ENCODE data around the gene SLC4A5.

Gene SLC4A5

DNA sequence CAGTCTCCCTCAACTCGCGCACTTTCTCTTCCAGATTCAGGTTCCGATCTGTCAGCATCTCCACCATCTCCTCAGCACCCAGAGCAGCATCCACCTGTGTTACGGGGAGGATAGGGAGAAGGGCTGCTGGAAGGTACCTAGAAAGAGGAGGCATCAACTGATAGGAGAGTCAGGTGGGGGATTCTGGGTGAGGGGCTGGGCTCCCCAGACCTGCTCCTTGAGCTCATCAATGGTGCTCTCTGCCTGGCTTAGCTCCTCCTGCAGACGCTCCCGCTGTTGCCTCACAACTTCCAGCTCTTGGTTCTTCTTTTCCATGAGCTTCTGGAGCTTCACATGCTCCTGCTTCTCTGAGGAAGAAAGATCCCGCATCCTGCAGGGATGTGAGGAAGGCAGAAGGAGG is 26.8 kb upstream of the SLC4A5 start:
- H3K4me3 ChIP-seq (ENCODE audit: control insufficient read depth, low read depth, low read length) = no peak overlapping the region
- no peak for DNase-seq (ENCODE audit: low read depth)
- TF ChIP-seq, protein P1, sequence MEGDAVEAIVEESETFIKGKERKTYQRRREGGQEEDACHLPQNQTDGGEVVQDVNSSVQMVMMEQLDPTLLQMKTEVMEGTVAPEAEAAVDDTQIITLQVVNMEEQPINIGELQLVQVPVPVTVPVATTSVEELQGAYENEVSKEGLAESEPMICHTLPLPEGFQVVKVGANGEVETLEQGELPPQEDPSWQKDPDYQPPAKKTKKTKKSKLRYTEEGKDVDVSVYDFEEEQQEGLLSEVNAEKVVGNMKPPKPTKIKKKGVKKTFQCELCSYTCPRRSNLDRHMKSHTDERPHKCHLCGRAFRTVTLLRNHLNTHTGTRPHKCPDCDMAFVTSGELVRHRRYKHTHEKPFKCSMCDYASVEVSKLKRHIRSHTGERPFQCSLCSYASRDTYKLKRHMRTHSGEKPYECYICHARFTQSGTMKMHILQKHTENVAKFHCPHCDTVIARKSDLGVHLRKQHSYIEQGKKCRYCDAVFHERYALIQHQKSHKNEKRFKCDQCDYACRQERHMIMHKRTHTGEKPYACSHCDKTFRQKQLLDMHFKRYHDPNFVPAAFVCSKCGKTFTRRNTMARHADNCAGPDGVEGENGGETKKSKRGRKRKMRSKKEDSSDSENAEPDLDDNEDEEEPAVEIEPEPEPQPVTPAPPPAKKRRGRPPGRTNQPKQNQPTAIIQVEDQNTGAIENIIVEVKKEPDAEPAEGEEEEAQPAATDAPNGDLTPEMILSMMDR (IDR thresholded peaks at IDR 0.05; ENCODE audit: control insufficient read depth, insufficient read depth, low read depth, low read length, missing control alignments) = no peak

DNA sequence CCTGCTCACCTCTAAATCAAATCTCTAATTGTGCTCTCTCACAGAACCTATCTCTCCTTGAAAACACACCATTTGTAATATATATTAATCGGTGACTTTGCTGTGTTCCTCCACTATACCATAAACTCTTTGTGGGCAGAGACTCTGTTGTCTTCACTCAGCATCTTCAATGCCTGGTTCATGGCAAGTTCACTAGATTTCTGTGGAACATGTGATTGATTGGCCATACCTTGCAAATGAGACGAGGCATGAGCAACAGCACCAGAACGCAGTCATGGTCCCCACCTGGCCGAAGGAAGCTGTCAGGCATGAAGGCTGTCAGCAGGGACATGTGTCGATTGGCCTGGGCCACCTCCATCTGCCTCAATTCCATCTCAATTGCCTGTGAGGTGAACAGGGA is 25.3 kb upstream of the SLC4A5 start:
- TF ChIP-seq, protein P1 (IDR thresholded peaks at IDR 0.05; ENCODE audit: control insufficient read depth, insufficient read depth, low read depth, low read length, missing control alignments) = no peak
- no peak overlapping the region for H3K4me3 ChIP-seq (ENCODE audit: control insufficient read depth, low read depth, low read length)
- DNase-seq (ENCODE audit: low read depth) = no peak

DNA sequence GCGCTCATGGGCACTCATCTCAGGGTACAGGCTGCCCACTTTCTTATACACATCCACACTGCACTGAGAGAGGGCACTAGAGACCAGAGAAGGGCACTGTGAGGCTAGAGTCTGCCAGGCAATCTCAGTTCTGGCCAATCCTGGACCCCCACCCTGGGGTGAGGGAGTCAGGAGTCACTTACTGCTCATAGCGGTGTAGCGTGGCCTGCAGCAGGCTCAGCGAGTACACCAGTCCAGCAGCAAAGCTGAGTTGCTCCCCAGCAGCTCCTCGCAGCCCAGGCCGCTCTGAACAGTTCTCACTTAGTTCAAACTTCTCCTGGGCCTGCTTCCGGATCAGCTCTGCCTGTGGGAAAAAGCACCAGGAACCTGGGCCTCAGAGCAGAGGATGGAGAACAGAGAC is 24.6 kb upstream of the SLC4A5 start:
- no peak for DNase-seq (ENCODE audit: low read depth)
- TF ChIP-seq, protein P1 (IDR thresholded peaks at IDR 0.05; ENCODE audit: control insufficient read depth, insufficient read depth, low read depth, low read length, missing control alignments) = no peak
- no peak overlapping the region for H3K4me3 ChIP-seq (ENCODE audit: control insufficient read depth, low read depth, low read length)

DNA sequence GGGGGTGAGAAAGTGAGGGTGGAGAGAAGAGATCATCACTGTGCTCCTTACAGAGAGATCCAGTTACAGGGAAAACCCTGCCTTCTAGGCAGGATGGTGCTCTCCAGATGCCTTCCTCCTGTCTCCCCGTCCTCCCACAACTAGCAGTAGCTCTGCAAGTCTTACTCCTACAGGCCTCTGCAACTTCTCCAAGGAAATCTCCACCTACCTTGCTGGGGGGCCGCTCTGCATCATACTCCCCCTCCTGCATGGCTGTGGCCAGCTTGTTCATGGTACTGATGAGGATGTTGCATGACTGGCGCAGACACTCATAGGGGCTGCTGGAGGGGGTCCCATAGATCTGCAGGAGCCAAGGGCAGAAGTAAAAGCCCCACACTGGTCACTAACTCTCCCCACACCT is 22.8 kb upstream of the SLC4A5 start:
- no peak for DNase-seq (ENCODE audit: low read depth)
- TF ChIP-seq, protein P1 (IDR thresholded peaks at IDR 0.05; ENCODE audit: control insufficient read depth, insufficient read depth, low read depth, low read length, missing control alignments) = no peak
- H3K4me3 ChIP-seq (ENCODE audit: control insufficient read depth, low read depth, low read length) = no peak overlapping the region

DNA sequence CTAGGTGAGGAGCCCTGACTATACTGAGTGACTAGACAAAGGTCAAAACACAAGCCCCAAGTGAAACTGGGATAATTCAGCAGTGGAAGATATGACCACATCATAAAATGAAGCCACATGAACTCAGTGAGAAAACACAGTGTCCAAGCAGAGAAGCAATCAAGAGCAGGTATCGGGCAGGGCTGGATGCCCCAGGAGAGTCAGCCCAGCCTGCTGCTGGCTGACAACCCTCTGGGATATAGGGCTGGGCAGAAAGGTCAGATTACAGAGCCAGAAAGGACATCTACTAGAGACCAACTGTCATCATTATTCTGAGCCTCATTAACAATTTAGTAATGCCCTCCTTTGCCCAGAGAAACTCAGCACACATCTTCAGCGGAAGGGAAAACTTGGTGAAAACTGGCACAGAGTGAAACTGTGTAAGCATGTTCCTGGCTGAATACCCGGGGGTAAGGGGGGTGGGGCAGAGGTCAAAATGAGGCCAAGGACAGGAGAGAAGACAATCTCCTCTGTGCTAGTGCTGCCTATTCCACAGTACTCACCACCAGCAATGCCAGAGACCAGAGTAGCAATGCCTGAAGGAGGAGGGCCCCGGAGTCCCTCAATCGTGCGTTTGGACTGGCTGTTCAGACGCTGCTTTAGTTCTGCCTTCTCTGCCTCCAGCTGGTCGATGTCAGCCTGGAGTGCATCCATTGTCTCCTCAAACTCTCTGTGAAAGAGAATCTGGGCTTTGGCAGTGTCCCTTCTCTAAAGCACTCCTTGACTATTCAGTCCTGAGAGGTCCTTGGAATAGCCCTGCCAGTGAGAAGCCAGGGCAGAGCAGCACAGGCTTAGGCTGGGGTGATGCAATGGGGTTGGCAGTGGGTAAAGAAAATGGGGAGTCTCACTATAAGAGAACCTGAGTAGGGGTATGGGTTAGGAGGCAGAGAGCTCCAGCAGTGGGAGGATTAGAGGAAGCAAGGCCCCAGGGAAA is 21.6 kb upstream of the SLC4A5 start:
- no peak overlapping the region for H3K4me3 ChIP-seq (ENCODE audit: control insufficient read depth, low read depth, low read length)
- TF ChIP-seq, protein P1 (IDR thresholded peaks at IDR 0.05; ENCODE audit: control insufficient read depth, insufficient read depth, low read depth, low read length, missing control alignments) = no peak
- no peak for DNase-seq (ENCODE audit: low read depth)

DNA sequence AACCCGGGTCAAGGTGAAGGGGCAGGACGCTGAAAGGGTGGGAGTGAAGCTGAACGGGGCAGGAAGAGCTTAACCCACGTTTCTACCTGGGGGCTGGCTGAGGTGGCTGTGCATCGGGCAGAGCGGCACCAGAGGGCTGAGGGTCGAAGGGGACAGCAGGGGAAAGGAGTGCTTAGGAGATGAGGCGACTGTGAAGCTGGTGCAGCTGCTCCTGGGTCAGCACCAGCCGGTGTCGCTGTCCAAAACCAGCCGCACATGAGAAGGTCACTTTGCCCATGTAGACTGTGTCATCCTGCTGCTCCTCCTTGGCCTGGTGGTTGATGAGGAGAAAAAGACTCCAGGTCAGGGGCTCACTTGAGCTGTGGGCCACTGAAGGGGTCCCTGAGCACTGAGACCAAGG is 18.1 kb upstream of the SLC4A5 start:
- TF ChIP-seq, protein P1 (IDR thresholded peaks at IDR 0.05; ENCODE audit: control insufficient read depth, insufficient read depth, low read depth, low read length, missing control alignments) = no peak
- H3K4me3 ChIP-seq (ENCODE audit: control insufficient read depth, low read depth, low read length) = no peak overlapping the region
- no peak for DNase-seq (ENCODE audit: low read depth)

All from AG09309 (cell line).